ENCODE results near the gene SH3GL3.

SH3GL3 gene

DNA sequence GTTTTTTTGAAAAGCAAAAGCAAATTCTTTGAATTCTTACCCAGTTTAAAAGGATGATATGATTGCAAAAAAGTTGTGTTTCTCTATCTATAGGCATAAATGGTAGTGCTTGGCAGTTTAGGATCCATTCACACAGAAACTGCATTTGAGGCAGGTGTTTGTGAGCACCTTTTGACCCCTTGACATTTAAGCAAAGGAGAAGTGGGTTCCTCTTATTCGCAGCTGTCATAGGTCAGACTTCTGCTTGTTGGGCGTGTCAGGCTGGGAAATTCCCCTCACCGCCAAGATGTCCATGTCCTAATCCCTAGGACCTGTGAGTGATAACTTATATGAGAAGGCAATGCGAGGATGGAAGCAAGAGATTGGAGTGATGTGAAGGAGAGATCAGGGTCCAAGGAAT is 67.4 kb downstream of the SH3GL3 start:
- no peak for DNase-seq
- no peaks in the 10 kb centered on the region for H3K36me3 ChIP-seq
- TF ChIP-seq, protein P1, sequence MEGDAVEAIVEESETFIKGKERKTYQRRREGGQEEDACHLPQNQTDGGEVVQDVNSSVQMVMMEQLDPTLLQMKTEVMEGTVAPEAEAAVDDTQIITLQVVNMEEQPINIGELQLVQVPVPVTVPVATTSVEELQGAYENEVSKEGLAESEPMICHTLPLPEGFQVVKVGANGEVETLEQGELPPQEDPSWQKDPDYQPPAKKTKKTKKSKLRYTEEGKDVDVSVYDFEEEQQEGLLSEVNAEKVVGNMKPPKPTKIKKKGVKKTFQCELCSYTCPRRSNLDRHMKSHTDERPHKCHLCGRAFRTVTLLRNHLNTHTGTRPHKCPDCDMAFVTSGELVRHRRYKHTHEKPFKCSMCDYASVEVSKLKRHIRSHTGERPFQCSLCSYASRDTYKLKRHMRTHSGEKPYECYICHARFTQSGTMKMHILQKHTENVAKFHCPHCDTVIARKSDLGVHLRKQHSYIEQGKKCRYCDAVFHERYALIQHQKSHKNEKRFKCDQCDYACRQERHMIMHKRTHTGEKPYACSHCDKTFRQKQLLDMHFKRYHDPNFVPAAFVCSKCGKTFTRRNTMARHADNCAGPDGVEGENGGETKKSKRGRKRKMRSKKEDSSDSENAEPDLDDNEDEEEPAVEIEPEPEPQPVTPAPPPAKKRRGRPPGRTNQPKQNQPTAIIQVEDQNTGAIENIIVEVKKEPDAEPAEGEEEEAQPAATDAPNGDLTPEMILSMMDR (IDR thresholded peaks at IDR 0.05; ENCODE audit: low read depth, low read length): no peak
- no peaks in the 10 kb centered on the region for H3K27me3 ChIP-seq
- H3K4me1 ChIP-seq: no peaks in the 10 kb centered on the region
- H3K9me3 ChIP-seq: no peaks in the 10 kb centered on the region
- H3K4me3 ChIP-seq (ENCODE audit: low read depth, low read length): no peak overlapping the region

DNA sequence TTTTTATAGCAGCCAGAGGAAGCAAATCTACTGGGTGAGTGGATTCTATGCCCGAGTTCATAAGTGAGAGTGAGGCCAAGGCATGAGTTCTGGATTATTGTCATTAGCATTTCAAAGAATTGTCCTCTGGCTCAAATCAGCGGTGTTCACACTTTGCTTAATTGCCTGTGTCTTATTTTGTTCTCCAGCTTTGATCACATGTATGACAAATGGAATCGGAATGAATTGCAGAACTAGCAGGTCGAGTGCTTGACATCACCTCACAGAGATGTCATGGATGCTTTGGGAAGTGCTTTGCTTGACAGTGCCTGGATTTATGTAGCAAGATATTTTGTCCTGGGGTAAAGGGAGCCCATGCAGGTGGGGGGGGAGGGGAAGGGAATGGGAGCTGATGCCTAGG is 68.0 kb downstream of the SH3GL3 start:
- Histone ChIP-seq H3K36me3 (no peaks in the 10 kb centered on the region), H3K4me1 (no peaks in the 10 kb centered on the region), H3K4me3 (ENCODE audit: low read depth, low read length) (no peak overlapping the region), H3K27me3 (no peaks in the 10 kb centered on the region), H3K9me3 (no peaks in the 10 kb centered on the region)
- DNase-seq: no peak
- TF ChIP-seq, protein P1 (IDR thresholded peaks at IDR 0.05; ENCODE audit: low read depth, low read length): no peak

DNA sequence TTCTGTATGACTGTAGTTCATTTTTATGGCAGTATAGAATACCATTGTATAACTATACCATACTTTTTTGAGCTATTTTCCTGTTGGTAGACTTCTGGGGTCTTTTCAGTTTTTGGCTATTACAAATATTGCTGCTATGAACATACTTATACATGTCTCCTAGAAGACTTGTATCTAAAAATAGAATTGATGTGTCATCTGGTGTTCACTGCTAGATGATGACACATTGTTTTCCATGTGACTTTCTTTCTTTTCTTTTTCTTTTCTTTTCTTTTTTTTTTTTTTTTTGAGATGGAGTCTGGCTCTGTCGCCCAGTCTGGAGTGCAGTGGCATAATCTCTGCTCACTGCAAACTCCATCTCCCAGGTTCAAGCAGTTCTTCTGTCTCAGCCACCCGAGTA is 69.8 kb downstream of the SH3GL3 start:
- TF ChIP-seq, protein P1 (IDR thresholded peaks at IDR 0.05; ENCODE audit: low read depth, low read length): no peak
- no peaks in the 10 kb centered on the region for H3K4me1 ChIP-seq
- H3K36me3 ChIP-seq: no peaks in the 10 kb centered on the region
- DNase-seq: no peak
- H3K9me3 ChIP-seq: no peaks in the 10 kb centered on the region
- no peaks in the 10 kb centered on the region for H3K27me3 ChIP-seq
- H3K4me3 ChIP-seq (ENCODE audit: low read depth, low read length): no peak overlapping the region

DNA sequence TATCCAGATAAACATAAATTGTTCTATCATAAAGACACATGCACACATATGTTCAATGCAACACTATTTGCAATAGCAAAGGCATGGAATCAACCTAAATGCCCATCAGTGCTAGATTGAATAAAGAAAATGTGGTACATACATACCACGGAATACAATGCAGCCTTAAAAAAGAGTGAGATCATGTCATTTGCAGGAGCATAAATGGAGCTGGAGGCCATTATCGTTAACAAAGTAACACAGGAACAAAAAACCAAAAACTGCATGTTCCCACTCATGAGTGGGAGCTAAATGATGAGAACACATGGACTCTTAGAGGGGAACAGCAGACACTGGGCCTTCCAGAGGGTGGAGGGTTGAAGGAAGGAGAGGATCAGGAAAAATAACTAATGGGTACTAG is 79.2 kb downstream of the SH3GL3 start:
- DNase-seq: no peak
- TF ChIP-seq, protein P1 (IDR thresholded peaks at IDR 0.05; ENCODE audit: low read depth, low read length): no peak

DNA sequence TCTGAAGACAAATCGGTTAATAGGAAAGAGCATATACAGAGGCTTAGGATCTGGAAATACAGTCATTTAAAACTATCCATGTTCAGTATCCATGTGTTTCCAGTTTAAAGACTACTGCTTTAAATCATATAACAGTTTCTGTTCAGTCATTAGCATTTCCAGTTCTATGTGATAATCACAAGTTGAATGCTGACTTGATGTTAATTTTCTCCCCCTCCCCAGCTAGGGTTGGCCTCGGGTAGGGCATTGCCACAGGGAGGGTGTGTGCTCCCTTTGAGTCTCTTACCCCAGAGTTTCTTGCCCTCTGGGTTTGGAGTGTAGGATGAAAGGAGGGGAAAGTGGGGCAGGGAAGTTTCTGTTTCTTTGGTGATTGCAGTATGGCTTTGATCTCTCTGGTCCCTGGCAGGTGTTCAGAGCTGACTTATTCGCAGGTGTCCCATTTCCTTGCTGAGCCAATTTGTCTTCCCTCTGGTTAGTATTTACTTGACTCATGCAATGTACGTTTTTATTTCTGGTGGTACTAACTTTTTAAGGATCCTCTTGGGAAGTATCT is 86.3 kb downstream of the SH3GL3 start:
- Histone ChIP-seq H3K27me3 (no peaks in the 10 kb centered on the region), H3K36me3 (no peaks in the 10 kb centered on the region), H3K4me3 (ENCODE audit: low read depth, low read length) (no peak overlapping the region), H3K4me1 (no peaks in the 10 kb centered on the region), H3K9me3 (no peaks in the 10 kb centered on the region)
- TF ChIP-seq, protein P1 (IDR thresholded peaks at IDR 0.05; ENCODE audit: low read depth, low read length): no peak
- DNase-seq: no peak

More for the DNA sequence above, 79.2 kb downstream of the SH3GL3 start:
- Histone ChIP-seq H3K36me3 (no peaks in the 10 kb centered on the region), H3K9me3 (no peaks in the 10 kb centered on the region), H3K27me3 (no peaks in the 10 kb centered on the region), H3K4me3 (ENCODE audit: low read depth, low read length) (no peak overlapping the region), H3K4me1 (no peaks in the 10 kb centered on the region)

DNA sequence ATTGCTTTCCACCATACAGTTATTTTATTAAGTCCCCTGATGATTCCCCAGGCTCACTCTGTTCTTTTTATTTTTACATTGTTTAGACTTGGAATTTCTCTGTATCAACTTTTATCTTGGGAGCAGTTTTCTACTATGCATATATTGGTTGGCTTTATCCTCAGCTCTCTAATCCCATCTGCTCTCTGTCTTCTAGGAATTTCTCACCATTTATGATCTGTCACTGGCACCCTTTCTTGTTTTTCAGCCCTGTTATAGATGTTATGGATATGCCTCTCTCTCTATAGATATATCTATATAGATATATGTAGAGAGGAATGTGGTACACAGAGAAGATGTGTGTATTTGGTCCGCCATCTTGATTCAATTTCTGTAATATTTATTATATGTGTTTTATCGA is 90.5 kb downstream of the SH3GL3 start:
- H3K4me1 ChIP-seq: no peaks in the 10 kb centered on the region

More for the DNA sequence above, 90.5 kb downstream of the SH3GL3 start:
- no peaks in the 10 kb centered on the region for H3K36me3 ChIP-seq
- H3K27me3 ChIP-seq: no peaks in the 10 kb centered on the region
- no peaks in the 10 kb centered on the region for H3K9me3 ChIP-seq
- DNase-seq: no peak
- H3K4me3 ChIP-seq (ENCODE audit: low read depth, low read length): no peak overlapping the region
- TF ChIP-seq, protein P1 (IDR thresholded peaks at IDR 0.05; ENCODE audit: low read depth, low read length): no peak
